ENCODE data around the gene MX1. TPM values are rescaled to one million over a fixed set of nuclear protein-coding genes. Genes with fewer than 3 reads are reported as not detected.

Gene MX1
- total RNA-seq, 4 donors from 2014 or later, result 10.5 to 23.8 (median 17.3) TPM

GRCh38 chr21:41475714-41476420, 49.8 kb downstream of the MX1 start:
- WGBS, 2 donors, result 80 to 84% methylated on average over 14 of the region's 15 CpGs
- Histone ChIP-seq H3K9me3 (no peaks in the 10 kb centered on the region), H3K27ac (no peak overlapping the region), H3K4me1 (peaks cover 0 to 19% (median 7%) of the 10 kb centered on the region in 4 donors), H3K4me3 (no peak overlapping the region), H3K36me3 (no peaks in the 10 kb centered on the region), H3K27me3 (peaks cover 0 to 34% of the 10 kb centered on the region in 2 donors)
- no peak for TF ChIP-seq CTCF (IDR thresholded peaks at IDR 0.05)
- no peak for TF ChIP-seq EP300 (IDR thresholded peaks at IDR 0.05)
- no peak for TF ChIP-seq POLR2A (IDR thresholded peaks at IDR 0.05)
- no peak for DNase-seq (ENCODE audit: low spot score in 2 of 2)

GRCh38 chr21:41477641-41478318, 51.7 kb downstream of the MX1 start:
- 27 to 29% methylated on average over 12 to 15 of the region's 15 CpGs for WGBS, 2 donors
- no peak for DNase-seq (ENCODE audit: low spot score in 2 of 2)
- TF ChIP-seq CTCF (IDR thresholded peaks at IDR 0.05) (no peak), EP300 (IDR thresholded peaks at IDR 0.05) (no peak), POLR2A (IDR thresholded peaks at IDR 0.05) (no peak)

GRCh38 chr21:41478319-41479177, 52.5 kb downstream of the MX1 start:
- peaks cover 0 to 28% of the 10 kb centered on the region in 2 donors for H3K27me3 ChIP-seq
- no peaks in the 10 kb centered on the region for H3K36me3 ChIP-seq
- DNase-seq (ENCODE audit: low spot score in 2 of 2), result no peak
- 77 to 78% methylated on average over 10 to 11 of the region's 11 CpGs for WGBS, 2 donors
- H3K4me3 ChIP-seq, result no peak overlapping the region
- H3K9me3 ChIP-seq, result no peaks in the 10 kb centered on the region
- H3K4me1 ChIP-seq, result peaks cover 0 to 19% (median 7%) of the 10 kb centered on the region in 4 donors
- peak overlapping the region in 1 of 4 donors; percentile 4 for H3K27ac ChIP-seq
- TF ChIP-seq CTCF (IDR thresholded peaks at IDR 0.05) (no peak), EP300 (IDR thresholded peaks at IDR 0.05) (no peak), POLR2A (IDR thresholded peaks at IDR 0.05) (no peak)

More at GRCh38 chr21:41477641-41478318, 51.7 kb downstream of the MX1 start:
- Histone ChIP-seq H3K9me3 (no peaks in the 10 kb centered on the region), H3K4me3 (no peak overlapping the region), H3K27me3 (peaks cover 0 to 32% of the 10 kb centered on the region in 2 donors), H3K27ac (peak overlapping the region in 1 of 4 donors; percentile 4), H3K4me1 (peaks cover 0 to 19% (median 7%) of the 10 kb centered on the region in 4 donors), H3K36me3 (no peaks in the 10 kb centered on the region)

GRCh38 chr21:41479686-41480085, 53.6 kb downstream of the MX1 start:
- H3K27me3 ChIP-seq, result peaks cover 0 to 28% of the 10 kb centered on the region in 2 donors
- peaks cover 0 to 19% (median 7%) of the 10 kb centered on the region in 4 donors for H3K4me1 ChIP-seq
- H3K4me3 ChIP-seq, result no peak overlapping the region
- H3K36me3 ChIP-seq, result no peaks in the 10 kb centered on the region
- TF ChIP-seq EP300 (IDR thresholded peaks at IDR 0.05) (no peak), CTCF (IDR thresholded peaks at IDR 0.05) (no peak), POLR2A (IDR thresholded peaks at IDR 0.05) (no peak)
- no peak overlapping the region for H3K27ac ChIP-seq
- WGBS, 2 donors, result 71 to 82% methylated on average over 8 of the region's 8 CpGs
- DNase-seq (ENCODE audit: low spot score in 2 of 2), result no peak
- H3K9me3 ChIP-seq, result no peaks in the 10 kb centered on the region

Measured in tibial nerve (tissue), 4 donors.